LoVo (cell line): ENCODE data around the gene CCNQ.

ENCODE experiments used
- DNase-seq: peaks from one replicate; pipeline ENCODE4 v3.0.0-alpha.2; 2016; ENCODE audit warnings: low spot score

Gene CCNQ

DNA sequence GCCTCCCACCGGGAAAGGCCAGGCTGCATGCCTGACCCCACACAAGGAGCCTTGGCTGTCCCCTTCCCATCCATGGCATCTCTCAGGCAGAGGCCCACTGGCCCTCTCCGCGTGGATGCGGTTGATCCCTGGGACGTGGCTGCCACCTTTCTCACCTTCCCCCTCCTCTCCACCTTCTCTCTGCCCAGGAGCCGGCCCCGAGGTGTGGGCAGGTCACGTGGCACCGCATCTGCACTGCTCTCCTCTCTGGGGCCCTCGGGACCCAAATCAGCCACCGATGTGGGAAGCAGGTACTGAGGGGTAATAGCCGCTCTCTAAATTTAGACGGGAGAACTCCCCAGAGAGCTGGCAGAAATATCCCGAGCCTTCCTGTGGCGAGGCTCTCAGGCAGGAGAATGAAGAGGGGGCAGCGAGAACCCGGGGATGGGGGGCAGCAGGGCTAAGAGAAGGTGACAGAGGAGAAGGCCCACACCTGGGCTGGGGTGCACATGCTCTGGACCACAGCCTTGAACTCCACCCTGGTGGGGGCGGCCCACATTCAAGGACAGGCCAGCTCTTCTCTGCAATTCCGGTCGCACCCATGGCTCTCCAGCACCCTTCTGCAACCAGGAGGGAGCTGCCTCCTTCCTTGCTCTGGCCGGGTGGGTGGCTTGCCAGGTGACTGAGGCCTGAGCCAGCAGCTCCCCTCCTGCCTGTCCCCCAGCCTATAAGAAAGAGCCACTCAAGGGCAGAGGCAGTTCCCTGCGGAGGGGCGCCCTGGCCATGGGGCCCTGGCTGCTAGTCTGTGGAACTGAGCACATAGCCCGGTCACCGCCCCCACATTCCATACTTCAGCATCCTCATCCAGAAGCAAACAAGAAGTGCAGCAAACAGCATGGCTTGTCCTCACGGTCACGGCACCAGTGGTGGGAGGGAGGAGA is 38.4 kb upstream of the CCNQ start:
- no peak for DNase-seq

DNA sequence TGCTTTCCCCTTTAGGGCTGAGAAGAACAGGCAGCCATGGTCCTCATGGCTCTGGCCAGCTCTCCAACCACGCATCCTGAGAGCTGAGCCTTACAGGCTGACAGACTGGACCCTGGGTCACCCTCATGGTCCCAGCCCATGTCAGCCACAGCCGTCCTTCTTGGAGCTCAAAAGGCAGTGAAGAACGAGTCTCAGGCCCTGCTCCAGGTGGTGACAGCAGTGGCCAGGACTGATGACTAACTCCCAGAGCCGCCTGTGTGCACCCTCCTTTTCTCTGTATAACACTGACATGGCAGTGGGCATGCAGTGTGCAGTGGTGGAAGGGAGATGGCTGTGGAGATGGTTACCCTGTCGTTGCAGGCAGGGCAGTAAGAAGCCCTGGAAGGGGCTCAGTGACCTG is 37.8 kb upstream of the CCNQ start:
- no peak for DNase-seq

DNA sequence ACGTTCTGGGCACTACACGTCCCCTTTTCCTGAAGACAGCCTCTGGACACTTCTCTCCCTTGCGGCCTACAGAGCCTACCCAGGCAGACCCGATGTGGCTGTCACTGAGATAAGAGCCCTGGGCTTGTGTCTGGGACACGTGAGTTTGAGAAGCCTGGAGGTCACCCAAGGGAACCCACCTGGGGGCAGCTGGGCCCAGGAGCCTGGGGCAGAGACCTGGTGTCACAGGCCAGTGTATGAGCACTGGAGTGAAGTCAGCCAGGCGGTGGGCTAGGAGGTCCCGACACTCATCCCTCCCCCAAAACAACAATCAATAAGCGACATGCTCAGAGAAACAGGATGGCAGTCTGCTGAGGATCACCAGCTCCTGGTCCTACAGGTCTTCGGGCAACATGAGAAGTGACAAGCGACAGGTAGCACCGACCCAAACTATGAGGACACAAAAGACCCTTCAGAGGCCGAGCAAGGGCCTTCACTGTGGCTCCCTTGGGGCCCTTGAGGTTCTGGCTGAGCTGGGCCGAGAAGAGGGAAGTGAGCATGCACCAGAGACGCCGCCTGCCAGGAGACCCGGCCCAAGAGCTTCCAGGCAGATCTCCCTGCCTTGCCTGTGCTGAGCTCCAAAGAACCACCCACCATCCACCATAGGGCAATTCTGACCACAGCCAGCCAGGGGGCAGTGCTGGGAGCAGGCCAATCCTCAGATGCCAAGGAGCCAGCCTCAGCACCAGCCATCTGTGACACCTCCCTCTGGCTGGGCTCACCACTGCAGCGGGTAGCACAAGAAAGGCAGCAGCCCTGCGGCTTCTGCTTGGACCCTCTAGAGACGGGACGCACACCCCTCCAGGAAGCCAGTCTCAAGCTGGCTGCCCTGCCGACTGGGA is 37.1 kb upstream of the CCNQ start:
- DNase-seq: no peak

DNA sequence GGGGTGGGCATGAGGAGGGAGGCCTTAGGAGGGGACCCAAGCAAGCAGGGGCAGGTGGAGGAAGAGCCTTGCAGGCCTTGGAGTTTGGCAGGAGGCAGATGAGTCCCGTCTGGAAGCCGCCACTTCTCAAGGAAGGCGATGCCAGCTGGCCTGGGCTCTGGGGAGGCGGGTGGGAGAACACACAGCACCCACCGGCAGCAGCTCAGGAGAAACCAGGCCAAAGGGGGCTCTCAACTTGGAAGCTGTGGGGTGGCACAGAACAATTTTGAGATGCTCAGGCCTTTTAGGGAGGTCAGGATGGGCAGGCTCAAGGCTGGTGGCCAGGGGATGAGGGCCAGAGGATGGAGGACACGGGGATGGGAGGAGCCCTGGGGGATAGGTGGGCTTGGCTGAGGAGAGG is 36.4 kb upstream of the CCNQ start:
- no peak for DNase-seq

DNA sequence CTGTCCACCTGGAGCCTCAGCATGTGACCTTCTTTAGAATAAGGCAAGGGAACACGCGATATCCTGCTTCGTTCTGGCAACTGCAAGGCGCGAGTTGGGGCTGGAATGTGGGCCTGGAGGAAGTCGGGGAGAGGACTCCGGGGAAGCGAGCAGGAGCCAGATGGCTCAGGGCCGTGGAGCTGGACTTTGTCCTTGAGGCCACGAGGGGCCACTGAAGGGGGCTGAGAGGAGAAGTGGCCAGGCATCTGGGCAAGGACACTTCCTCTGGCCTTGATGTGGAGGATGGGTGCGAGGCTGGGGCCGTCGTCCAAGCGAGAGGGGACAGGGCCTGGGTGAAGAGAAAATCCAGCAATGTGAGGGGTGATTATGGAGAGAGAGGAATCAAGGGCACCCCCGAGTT is 35.9 kb upstream of the CCNQ start:
- DNase-seq: no peak

DNA sequence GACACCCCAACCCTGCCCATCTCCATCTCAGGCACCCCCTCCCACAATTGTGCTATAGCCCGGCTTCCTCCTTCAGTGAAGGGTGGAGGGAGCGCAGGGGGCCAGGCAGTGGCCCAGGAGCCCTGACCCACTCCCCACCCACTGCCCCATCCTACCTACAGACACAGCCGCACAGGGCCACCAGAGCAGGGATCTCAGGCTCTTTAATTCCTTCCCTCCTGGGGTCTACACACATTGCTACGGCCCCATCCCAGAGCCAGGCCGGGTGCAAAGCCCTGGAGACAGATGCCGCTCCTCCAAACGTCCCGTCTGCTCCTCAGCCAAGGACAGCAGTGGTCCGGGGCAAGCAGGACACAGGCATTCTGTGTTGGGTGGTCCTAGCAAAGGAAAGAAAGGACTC is 35.3 kb upstream of the CCNQ start:
- DNase-seq: no peak

DNA sequence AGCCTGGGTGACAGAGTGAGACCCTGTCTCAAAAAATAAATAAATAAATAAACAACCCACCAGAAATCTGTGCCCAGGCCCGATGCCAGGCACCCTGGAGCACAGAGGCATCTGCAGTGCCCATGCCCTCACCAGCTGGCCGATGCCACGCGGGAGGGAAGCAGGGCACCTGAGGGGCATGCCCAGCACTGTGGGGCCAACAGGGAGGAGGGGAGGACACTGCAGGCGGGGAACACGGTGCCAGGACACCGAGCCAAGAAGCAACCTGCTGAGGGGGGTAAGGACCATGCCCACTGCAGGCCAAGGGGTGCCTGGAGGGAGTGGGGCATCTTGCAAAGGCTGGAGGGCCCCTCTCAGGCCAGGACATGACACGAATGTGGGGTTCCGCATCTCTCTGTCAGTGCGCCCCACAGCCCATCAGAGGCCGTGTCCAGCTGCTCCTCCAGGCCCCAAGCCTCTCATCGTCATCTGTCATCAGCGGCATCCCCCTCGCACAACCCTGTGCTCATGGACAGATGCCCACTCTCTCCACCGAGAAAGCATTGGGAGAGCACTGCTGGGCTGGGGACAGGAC is 34.8 kb upstream of the CCNQ start:
- no peak for DNase-seq

DNA sequence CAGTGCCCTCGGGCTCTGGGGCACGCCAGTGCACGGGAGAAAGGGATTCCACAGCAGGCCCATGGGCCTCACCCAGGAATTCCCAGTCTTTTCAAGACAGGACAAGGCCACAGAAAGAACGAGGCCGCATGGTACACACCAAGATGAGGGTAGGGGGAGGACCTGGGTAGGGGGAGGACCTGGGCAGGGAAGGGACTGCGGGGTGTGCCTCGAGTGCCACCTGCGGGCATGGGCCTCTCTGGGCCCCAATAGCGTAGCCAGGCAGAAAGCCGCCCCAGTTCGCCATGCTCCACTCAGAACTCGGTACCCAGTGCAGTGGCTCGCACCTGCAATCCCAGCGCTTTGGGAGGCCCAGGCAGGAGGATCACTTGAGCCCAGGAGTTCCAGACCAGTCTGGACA is 34.1 kb upstream of the CCNQ start:
- no peak for DNase-seq

DNA sequence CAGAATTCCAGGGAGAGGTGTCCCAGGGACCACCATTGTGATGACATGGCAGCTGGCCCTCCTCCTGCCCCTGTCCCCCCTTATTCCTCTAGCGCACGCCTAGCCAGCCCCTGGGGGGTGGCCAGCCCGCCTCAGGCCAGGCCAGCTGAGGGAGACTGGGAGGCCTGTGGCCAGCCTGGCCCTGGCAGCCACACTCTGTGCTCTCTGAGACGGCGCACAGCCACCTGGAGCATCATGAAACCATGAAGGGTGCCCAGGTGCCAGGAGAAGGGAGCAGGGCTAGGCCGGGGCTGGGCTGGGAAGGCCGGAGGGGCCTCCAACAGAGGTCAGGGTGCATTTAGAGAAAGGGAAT is 33.6 kb upstream of the CCNQ start:
- DNase-seq: no peak

DNA sequence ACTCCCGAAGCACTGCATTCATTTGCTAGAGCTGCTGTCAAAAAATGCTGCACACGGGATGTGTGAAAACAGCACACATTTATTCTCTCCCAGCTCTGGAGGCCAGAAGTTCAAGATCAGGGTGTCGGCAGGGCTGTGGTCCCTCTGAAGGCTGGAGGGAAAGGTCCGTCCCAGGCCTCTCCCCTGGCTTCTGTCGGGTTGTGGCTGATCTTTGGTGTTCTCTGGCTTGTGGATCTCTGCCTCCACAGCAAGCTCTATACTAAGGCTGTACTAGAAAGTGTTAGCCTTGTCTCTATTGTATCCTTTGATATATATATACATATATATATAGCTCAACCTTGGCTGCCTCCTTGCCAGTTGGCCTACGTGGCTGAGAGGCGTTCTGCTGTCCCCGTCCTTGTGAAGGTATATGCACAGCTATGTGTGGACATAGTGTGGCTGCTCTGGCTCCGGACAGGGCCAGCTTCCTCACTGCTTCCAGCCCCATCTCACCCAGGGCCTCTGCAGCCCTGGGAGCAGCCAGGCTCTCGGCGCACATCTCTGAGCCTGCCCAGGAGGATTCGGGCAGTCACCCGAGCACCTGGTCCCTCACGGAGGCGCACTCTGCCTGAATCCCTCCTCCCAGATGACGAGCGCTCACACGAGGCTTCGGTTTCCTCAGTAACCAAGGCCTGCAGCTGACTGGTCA is 33.1 kb upstream of the CCNQ start:
- DNase-seq: no peak

DNA sequence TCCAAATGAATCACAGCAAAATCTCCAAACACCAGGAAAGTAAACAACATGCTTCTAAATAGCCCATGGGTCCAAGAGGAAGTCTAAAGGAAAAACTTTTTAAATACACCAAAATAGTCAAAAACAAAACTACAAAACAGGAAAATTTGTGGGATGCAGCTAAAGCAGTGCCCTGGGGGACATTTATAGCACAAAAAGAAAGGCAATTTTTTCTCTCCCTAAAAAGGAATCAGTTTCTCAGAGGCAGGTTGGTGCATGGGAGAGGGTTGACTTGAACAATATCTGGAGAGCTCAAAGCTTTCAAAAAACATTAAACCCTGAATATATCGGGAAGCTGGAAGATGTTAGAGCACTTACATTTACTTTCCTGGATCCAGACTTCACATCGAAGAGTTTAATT is 32.4 kb upstream of the CCNQ start:
- no peak for DNase-seq

DNA sequence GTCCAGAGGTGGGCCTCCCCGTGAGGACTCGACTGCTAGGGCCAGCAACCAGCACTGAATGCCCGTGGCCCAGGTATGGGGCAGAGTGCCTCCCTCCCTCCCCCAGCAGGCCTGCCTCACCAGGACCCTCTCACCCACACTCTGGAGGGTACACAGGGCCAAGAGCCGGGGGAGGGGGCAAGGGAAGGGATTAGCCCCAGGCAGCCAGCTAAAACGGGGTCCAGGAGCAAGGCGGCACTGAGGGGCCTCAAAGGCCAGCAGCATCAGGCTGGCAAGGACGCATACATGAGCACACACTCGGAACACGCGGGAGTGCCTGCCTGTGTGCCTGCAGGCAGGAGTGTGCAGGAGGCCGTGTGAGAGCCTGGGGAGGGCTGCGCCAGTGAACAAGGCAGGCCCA is 29.7 kb upstream of the CCNQ start:
- DNase-seq: no peak

DNA sequence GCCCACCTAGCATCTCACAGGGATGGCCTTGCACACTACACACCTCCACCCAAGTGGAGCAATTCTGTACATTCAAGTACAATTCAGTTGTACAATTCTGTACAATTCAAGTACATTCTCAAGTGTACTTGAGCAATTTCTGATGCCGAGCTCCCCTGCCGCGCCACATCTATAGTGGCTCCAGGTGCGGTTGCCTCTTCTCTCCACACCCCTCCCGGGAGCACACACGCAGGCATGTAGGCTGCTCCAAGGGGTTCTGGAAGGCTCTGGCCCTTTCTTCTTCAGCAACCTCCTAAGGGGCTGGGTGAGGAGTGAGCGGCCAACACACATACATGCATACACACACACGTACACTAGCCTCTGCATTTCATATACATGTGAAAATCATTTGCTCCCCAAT is 29.2 kb upstream of the CCNQ start:
- DNase-seq: no peak

DNA sequence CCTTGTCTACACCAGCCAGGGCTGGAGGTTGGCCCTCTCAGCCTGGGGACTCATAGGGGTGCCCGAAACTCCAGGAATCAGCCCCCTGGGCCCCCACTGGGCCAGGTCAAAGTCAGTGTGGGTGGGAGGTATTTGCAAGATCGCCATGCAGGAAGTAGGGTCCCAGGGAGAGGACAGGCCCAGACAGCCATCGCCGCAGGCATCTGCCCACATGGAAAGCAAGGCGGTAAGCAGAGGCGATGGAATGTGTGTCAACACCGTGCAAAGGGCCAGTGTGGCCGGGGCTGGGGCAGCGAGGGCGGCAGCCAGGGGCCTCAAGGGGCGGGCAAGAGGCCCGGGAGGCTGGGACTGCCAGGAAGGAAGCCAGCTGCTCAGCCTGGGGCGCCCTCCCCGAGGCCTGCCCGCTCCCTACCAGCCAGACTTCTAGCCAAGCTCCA is 28.8 kb upstream of the CCNQ start:
- no peak for DNase-seq

DNA sequence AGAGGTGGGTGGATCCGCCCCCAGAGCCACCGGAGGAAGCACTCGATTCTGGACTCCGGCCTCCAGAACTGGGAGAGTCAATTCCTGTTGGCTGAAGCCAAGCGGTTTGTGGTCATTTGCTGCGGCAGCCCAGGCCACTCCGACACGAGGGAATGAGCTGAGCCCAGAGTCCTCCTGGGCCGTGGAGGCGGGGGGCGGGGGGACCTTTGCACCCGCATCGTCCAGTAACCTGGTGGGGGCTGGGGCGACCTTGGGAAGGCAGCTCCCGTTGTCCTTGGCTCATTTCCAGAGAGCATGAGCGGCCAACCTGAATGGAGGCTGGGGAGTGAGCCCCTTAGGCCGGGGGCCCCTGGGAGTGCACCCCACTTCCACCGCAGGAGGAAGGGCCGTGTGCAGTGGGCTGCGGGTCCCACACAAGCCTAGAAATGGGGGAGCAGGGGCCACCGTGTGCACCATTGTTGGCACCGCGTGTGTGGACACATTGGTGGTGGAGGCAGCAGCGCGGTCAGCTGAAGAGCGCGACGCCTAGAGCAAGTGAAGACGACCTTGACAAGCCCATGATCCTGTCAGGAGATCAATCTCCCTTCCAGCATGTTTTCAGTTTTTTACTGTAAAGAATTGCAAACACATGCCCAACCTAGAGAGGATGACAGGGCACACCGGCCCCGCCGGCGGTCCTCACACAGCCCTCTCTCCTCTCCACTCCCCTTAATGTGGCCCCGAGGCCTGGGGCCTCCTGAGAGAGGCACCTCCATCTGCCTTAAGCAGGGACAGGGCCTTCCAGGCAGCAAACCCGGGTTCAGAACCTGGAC is 28.1 kb upstream of the CCNQ start:
- no peak for DNase-seq

DNA sequence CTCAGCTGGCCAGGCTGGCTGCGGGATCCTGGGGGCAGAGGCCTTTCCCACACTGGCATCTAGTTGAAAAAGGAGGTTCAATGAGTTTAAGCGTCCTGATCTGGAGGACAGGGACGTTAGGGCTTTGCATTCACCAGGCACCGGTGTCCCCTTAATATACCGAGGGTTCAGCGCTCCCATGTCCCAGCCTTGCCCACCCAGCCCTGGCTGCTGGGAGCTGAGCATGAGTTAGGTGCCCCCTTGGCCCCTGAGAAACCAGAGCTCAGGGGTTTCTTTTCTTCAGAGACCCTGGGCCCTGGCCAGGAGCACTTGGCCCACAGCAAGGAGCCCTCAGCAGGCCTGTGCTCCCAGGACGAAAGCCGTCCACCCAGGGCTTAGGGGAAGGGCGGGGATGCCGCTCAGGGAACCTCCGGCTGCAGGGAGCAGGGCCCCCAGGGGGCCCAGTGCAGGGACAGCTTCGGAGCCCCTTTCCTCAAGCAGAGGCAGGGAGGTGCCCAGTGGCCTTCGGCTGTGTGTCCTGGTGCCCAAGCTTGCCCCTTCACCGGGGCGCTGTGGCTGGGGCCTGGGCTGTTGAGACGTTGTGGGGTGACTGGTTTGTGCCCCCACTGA is 27.2 kb upstream of the CCNQ start:
- no peak for DNase-seq

DNA sequence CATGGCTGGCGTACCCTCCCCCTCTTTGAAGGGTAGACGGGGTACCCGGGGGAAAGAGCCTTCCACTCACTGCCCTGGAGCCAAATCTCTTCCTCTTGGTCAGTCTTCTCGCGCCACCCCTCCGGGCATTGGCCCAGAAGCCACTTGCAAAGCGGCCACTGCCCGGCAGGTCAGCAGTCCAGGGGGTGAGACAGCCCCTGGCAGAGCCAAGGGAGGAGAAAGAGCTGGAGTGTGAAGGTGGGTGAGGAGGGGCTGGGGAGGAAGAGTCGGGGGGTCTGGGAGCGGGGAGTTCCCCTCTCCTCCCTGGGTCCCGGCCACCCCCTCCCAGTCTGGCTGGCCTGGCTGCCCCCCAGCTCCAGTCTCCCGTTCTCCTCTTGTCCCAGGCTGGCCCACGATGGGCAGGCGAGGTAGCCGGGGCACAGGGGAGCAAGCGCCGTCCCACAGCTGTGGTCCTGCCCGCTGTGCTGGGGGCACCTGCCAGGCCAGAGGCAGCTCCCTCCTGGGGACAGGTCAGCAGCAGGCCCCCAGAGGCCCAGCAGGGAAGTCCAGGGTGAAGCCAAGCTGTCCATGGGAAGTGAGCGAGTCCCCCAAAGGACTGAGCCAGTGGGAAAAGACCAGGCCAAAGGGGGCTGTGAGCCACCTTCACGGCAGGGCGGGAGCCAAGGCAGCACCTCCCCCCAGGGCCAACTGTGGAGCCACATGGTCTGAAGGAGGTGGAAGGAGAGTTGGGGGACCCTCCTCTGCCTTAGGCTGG is 26.5 kb upstream of the CCNQ start:
- DNase-seq: no peak

DNA sequence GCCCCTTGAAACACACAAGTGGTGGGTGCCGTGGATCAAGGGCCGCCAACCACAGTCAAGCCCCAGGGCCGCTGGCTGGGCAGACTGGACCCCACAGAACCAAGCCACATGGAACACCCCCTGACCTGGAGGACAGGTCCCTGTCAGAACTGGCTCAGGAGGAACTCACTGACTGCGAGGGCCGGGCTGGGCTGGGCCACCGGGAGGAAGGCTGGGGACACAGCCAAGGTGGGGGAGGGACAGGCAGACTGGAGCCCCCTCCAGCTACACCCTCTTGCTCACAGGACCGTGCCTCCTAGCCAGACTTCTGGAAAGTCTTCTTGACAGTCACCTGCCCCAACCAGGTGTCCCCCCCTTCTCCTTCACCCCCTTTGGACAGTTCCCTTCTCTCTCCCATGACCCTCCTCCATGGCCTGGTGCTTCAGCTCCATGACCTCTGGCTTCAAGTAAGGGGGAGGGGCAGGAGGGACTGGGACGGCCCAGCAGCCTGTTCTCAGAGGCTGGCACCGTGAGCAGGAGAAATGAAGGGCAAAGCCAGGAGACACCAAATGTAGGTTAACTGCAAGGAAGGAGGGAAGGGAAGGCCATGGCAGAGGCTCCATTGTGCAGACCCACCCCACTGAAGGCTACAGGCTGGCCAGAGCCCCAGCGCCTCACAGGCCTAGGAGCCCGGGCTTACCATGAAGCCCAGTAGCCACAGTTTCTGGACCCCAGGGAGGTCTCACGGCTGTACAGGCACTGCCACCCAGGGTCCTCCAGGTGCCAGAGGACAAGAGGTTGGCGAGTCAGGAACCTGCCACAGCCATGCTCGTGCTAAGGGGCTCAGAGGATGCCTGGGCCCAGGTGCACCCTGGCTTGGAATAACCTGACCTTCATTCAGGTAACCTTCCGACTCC is 25.5 kb upstream of the CCNQ start:
- no peak for DNase-seq

DNA sequence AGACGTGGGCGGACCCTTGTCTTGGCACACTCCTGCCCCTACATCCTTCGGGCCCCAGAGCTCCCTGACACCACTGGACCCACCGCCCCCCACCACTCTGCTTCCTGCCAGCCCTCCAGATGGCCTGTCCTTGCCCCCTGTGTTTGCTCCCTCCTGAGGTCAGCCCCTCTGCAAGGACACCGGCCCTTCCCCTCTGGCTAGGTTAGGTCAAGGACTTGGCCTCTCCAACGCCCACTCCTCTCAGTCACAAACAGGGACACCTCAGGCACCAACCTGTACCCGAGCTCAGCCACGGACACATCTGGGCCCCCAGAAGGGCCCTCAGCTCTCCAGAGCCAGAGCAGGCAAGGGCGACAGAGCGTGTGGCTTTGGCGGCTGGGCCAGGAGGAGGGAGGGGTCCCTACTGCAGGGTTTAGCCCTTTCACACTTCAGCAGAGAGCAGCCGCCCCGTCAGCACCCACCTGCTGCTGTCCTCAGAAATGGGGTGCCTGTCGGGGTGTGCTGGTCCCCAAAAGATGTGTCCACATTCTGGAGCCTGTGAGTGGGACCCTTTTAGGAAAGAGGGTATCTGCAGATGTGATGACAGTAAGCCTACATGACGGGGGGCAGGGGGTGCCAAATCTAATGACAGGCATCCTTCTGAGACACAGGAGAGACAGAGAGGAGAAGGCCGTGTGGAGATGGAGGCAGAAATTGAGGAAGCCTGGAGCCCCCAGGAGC is 24.5 kb upstream of the CCNQ start:
- DNase-seq: no peak
